M059J (cell line): ENCODE results near the gene PEX11B. TPM values are rescaled to one million over a fixed set of nuclear protein-coding genes. Genes with fewer than 3 reads are reported as not detected.
"Not testable (repeated sequence)": the region's sequence is repeated elsewhere in the genome, so short reads cannot be mapped to it uniquely, and the experiment has no call there.

Experiments
- DNase-seq: peaks from one replicate; pipeline ENCODE4 v3.0.0-alpha.2; 2012; ENCODE audit warnings: low read depth
- total RNA-seq: library from RNA; depleted of rRNA; stranded (reverse); fragments of >200 nt; shearing (Covaris generic); gene quantifications from 2 replicates; pipeline ENCODE4 v1.2.3, GENCODE V29; 2014

The PEX11B gene
- total RNA-seq, 1 experiment from 2014 or later, result 31.0 TPM

DNA sequence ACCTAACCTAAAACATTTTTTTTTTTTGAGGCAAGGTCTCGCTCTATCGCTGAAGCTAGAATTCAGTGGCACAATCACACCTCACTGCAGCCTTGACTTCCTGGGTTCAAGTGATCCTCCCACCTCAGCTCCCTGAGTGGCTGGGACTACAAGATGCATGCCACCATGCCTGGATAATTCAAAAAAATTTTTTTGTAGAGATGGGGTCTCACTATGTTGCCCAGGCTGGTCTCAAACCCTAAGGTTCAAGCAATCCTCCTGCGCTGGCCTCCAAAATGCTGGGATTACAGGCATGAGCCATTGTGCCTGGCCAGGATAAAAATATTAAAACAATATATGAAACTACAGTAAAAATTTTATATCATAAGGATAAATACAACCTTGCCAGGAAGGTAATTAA lies 34.4 kb upstream of the PEX11B start:
- DNase-seq, result no peak

DNA sequence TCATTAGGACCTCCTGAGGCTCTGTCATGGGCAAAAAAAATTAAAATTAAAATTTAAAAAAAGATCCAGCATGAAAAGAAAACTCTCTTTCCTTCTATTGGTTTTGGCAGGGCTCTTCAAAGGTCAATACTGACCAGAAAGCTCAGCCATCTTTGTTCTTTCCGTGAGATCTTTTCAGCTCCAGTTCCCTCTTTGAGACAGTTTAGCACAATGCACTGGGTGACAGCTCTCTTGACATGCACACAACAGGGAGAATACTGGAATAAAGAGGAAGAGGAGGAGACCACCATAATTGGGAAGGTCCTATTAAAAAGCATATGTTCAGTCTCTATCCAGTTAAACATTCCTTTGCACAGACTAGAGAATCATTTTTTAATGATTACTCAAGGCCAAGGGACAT lies 33.0 kb upstream of the PEX11B start:
- no peak for DNase-seq

DNA sequence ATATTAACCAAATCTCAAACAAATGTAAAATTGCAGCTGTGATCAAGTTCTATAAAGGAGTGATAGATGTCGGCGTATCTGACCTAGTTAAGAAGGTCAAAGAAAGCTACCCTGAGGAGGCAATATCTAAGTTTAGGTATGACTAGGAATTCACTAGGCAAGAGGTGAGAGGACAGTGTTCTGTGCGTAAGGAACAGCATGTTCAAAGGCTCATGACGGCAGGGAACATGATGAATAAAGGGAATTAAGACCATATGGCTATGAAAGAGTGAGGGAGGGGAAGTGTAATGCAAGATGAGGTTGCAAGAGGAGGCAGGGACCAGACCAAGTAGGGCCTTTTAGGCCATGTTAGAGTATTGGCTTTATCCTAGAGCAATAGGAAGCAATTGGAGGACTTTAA lies 30.7 kb upstream of the PEX11B start:
- no peak for DNase-seq

DNA sequence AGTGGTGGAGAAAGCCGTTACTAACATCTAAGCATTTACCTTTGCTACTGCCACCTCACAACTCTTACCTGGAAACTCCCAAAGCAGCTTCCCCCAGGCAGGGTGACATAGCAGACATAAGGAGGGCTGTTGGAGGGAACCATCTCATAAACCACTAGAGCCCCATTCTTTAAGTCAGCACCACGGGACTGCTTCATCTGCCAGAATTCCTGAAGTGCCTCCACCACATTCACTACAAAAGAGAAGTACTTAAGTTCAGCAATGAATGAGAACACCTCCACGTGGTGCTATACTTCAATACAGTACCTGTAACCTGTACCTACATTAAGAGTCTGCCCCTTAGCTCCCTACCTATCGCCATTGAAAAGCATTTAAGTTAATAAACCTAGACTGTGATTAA lies 29.0 kb upstream of the PEX11B start:
- no peak for DNase-seq

DNA sequence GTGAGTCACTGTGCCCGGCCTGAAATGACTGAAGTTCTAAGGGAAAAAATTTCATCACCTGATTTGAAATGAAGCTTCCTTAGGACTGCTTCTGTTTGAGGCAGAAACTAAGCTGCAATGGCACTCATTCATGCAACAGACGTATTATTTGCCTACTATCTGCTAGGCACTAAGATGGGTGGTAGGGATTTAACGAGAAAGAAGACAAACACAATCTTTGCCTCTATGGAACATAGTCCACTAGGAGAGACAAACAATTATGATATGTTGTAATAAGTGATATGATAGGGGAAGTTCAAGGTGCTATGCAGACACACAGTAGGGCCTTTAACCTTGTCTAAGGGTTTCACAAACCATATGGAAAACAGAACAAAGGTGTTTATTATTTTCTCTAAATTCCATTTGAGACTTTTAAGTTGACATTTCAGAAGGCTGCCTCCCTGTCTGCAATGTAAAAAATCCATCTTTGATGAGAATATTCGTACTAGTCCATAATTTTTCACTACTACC lies 28.0 kb upstream of the PEX11B start:
- no peak for DNase-seq

DNA sequence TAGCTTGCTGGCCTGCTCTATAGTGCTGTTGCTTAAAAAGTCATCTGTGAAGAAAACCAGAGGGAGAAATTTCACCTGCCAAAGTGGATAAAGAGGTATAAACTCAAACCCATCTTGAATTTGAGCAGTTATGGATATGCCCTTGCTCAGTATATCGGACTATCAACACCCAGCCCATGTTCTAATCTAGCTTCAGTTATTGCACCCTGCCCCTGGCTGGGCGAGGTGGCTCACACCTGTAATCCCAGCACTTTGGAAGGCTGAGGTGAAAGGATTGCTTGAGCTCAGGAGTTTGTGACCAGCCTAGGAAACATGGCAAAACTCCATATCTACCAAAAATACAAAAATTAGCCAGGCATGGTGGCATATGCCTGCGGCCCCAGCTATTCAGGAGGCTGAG lies 26.0 kb upstream of the PEX11B start:
- no peak for DNase-seq

DNA sequence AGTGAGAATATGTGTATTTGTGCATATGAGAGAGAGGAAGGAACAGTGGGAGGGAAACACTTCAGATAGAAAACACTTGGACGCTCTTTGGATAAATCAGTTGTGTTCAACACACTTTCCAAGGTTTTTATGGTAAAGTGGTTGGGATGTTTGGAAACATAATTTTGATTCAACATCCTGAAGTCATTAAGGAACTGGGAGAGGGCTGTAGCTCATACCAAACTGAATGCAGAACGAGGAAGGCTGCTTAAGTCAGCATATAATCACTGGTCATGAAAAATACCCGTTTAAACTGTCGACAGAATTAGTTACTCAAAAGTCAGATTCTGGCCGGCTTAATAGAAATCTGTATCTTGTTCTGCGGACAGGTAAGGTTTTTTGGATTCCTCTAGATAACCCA lies 24.4 kb upstream of the PEX11B start:
- no peak for DNase-seq

DNA sequence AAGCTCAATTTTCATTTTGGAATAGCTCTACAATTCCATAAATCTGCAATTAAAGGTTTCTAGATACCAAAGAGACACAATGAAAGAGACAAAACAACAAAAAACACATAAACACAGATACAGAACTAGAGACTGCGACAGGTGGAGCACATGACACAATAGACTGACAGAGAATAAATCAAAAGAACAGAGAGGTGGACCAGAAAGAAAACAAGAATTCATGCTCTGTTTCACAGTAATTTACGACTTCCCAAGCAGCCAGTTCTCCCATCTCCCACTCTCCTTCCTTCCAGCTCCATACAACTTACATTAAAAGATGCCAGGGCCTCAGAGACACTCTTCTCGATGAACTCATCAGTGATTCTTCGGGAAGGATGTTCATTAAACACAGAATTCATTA lies 23.9 kb upstream of the PEX11B start:
- DNase-seq, result no peak

DNA sequence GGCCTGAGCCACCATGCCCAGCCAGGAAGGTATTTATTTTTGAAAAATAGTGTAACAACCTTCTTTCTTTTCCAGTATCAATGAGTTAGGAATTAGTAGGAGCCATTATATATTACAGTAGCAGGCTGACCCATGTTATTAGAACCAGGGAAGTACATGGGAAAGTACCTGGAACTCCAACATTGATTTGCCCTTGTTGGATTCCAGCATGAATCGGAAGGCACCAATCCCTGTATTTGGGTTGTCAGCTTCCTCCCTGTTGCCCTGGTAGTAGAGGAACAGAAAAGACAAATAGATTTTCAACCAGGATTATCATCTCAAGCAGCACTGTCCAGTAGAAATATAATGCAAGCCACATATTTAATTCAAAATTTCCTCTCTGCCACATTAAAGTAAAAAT lies 18.9 kb upstream of the PEX11B start:
- DNase-seq, result no peak

DNA sequence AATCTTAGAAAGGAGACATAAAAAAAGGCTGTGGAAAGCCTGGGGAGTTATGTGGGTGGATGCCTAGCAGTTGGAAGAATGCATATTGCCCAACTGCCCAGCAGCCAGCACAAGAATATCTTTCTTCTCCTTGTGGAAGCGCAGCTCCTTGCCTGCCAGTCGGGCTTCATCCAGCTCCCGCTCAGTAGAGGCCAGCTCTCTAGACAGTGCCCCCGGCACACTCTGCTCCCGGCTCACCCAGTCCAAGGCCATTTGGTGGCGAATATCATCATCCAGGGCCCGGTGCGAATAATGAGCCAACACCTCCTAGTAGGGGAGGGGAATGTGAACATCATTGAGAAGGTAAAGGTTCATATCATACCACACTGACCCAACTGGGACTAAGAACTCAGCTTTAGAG lies 17.7 kb upstream of the PEX11B start:
- DNase-seq, result no peak

DNA sequence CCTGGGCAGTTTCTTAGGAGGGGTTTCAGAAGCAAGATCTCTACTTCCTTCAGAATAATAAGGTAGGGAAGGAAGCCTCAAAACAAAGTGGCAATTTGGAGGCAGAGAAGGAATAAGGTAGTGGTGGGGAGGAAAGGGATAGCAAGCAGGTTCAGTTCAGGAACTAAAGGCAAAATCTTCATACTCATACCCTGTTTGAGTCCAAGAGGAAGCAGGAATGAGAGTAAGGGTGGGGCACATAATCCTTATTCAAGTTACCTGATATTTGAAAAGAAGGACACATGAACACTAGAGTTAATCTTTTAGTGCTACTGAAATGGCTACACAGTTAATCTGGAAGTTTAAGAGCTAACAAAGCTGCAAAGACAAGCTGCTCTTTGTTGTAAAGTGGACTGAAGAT lies 17.2 kb upstream of the PEX11B start:
- no peak for DNase-seq

DNA sequence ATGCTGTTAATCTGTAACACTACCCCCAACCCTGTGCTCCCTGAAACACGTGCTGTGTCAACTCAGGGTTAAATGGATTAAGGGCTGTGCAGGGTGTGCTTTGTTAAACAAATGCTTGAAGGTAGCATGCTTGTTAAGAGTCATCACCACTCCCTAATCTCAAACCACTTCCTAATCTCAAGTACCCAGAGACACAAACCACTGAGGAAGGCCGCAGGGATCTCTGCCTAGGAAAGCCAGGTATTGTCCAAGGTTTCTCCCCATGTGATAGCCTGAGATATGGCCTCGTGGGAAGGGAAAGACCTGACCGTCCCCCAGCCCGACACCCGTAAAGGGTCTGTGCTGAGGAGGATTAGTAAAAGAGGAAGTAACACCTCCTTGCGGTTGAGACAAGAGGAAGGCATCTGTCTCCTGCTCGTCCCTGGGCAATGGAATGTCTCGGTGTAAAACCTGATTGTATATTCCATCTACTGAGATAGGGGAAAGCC lies 14.0 kb upstream of the PEX11B start:
- not testable (repeated sequence) for DNase-seq

DNA sequence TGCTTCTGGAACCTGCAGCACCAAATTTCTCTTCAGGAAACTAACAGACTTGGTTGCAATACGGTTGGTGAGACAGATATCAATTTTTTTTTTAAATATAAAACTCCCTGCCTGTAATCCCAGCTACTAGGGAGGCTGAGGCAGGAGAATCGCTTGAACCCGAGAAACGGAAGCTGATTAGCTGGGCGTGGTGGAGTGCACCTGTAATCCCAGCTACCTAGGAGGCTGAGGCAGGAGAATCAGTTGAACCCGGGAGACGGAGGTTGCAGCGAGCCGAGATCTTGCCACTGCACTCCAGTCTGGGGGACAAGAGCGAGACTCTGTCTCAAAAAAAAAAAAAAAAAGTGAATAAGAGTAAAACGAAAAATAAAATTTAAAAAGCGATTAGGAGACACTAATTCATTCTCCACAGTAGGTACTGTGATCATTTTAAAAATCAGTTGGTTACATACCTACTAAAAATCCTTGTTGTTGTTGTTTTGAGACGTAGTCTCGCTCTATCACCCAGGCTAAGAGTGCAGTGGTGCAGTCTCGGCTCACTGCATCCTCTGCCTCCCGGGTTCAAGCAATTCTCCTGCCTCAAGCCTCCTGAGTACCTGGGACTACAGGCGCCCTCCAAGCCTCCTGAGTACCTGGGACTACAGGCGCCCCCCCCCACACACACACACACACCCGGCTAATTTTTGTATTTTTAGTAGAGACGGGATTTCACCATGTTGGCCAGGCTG lies 9.6 kb upstream of the PEX11B start:
- DNase-seq, result no peak

DNA sequence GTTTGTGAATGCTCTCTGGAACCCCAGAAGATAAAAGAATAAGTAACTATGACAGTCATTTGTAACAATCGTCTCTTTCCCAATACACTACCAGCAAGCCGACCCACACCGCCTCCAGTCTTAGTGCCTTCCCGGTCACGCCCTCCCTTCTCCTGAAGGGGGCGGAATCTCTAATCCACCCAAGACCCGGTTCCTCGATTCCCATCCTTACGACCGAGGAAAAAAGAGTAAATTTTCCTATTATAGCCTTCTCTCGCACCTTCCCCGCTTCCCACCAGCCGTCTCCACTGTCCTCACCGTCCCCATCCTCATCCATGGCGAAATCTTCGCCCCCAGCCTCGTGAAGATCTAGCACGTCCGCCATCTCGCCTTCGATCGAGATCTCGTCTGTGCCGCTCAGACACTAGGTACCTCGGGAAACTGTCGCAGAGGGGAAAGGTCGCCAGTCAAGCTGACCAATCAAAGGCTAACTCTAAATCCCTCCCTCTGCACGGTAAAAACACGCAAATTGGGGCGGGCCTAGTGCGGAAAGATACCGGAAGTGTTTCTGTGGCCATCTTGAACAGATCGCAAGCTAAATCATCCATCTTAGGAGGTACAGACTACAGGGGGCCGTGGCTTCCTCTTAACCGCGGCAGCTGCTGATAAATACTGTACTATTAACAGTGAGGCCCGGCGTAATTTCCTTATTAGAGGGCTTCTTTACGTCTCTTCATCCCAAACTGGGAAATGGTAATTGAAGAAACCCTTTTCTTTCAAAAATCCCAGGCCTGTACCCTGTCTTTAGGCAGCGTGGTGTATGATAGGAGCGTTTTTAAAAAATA lies 8.8 kb upstream of the PEX11B start, which contains the start of gene RBM8A:
TSS of gene RBM8A (minus strand) at position 422 of the 824 bp plus-strand sequence. CDS start at position 364, 58 bp downstream.
- peak; percentile 99 for DNase-seq

DNA sequence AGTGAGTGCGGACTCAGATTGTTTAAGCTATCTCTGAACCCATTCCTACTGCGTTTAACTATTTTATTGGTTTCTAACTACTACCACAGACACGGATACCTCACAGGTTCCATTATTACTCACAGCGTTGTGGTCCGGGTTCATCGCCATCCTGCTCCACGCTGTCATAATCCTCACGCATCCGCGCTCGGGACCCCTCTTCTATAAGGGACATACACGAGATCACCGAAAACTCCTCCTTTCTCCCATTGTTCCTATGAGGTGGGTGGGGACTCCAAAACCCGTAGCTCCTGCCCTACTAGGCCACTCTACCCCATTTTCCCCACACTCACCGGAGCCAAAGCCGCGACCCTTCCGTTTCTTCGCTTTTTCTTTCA lies 8.2 kb upstream of the PEX11B start:
- DNase-seq, result no peak

DNA sequence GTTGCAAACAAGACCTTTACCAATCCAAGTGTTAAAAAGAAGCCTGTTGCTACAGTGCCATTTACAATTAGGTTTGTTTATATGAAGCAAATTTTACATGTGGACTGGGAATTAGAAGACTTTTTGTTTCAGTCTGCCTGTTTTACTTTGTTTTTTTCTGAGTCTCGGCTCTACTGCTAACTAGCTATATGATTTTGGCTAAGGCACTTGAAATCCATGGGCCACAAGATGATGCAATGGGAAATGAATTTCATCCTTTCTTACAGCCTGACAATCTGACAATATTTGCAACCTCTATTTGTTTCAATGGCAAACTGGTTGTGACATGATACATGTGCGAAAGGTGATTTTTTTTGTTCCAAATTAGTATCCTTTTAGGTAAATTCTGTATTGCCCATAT lies 3.7 kb upstream of the PEX11B start:
- DNase-seq, result no peak

DNA sequence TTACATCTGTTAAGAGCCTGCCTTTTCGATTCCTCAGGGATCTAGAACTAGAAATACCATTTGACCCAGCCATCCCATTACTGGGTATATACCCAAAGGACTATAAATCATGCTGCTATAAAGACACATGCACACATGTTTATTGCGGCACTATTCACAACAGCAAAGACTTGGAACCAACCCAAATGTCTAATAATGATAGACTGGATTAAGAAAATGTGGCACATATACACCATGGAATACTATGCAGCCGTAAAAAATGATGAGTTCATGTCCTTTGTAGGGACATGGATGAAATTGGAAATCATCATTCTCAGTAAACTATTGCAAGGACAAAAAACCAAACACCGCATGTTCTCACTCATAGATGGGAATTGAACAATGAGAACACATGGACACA lies 1.8 kb upstream of the PEX11B start:
- DNase-seq, result not testable (repeated sequence)

DNA sequence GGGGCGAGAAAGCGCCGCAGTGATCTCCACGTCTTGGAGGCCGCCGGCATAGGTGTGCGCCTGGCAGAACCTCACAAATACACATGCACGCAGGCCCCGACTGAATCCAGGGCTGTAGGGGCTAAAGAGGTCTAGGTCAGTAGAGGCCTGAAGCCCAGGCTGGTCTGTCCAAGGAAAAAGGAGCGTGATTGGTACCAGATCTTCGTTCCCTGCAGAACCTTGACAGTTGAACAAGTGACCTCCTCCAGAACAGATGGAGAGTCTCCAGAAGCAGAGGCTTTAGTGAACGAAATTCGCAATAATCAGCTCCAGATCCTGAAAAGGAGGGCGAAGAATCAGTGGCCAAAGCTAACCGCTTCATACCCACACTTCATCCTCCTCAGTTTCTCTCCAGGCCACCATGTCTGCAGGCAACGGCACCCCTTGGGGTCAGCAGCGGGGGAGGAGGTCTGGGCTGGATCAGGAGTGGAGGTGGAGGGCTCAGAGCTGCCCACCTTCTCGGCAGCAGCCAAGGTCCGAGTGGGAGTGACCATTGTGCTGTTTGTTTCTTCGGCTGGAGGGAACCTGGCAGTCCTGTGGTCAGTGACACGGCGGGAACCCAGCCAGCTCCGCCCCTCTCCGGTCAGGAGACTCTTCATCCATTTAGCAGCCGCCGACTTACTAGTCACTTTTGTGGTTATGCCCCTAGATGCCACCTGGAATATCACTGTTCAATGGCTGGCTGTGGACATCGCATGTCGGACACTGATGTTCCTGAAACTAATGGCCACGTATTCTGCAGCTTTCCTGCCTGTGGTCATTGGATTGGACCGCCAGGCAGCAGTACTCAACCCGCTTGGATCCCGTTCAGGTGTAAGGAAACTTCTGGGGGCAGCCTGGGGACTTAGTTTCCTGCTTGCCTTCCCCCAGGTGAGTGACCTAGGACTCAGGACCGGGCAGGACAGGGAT lies 749 bp upstream of the PEX11B start:
- peak; percentile 84 for DNase-seq

DNA sequence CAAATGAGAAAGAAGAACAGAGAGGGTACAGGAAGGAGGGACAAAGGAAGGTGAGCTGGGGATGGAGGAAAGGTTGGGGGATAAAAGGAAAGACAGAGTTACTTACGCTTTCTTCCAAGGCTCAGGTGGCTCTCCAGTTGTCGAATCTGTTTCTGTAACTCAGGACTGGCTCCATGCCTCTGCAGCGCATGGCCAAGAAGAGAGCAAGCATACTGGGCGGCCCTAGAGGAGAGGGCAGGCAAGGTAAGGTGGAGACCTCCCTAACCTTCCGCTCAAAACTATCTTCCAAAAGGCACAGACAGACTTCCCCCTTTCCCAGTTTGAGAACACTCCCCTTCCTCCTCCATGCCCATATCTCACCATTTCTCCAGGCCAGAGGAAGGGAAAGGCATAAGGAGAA lies 922 bp downstream of the PEX11B start:
- DNase-seq, result no peak

DNA sequence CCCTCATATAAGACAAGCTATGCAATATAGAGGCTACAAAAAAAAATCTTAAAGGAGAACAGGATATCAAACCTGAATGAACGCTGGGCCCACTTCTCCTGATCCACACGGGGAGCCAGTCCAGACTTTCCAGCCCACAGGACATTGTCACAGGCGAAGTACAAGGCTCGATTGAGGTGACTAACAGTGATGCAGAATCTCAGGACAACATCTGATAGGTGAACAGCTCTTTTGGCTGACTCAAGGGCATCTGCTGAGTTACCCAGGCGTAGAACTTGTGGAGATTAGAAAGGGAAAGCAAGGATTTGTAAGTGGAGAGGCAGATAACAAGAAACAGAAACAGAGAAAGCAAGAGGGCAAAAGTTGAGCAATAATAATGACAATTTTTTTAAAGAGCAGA lies 1.8 kb downstream of the PEX11B start:
- DNase-seq, result no peak

DNA sequence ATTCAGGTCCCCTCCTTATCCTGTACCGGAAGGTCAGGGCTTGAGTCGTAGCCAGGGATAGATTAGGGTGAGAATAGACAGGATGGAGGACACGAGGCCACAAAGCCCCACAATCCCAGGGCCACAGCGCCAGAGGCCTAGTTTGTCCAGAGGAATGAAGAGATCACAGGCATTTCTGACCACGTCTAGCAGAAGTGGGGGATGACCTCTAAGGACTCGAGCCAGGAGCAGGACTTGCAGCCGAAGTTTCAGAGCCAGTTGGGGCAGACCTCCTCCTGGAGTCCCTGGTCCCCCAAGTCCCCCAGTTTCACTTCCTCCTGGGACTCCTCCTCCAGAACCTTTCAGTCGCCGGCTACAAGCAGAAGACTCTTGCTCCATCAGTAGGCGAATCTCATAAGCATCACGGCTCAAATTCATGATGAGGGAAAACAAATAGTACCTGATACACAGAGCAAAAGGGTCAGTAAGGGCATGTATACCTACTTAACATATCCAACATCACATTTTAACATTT lies 6.3 kb downstream of the PEX11B start:
- no peak for DNase-seq

DNA sequence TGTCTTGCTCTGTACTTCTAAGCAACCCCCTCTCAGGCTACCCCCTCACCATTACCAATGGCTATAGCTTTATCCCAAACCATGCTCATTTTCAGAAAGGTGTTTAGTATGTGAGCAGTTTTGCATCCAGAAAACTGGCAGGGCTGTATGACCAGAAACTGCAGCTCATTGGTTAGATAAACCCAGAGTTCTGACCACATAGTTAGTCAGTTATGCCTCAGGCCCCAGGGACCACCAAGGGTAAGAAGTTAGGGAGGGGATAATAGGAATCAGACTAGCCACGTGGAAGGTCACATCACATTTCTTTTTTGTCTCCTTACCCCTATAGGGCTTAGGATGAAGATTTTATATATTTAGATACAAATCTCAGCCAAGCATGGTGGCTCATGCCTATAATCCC lies 9.9 kb downstream of the PEX11B start:
- peak; percentile 25 for DNase-seq
